ENCODE results near the gene DPP4. TPM values are rescaled to one million over a fixed set of nuclear protein-coding genes. Genes with fewer than 3 reads are reported as not detected.
"Not testable (repeated sequence)": the region's sequence is repeated elsewhere in the genome, so short reads cannot be mapped to it uniquely, and the experiment has no call there.

Gene DPP4
- total RNA-seq, 2 experiments from 2014 or later, result 29.9 to 30.7 TPM

DNA sequence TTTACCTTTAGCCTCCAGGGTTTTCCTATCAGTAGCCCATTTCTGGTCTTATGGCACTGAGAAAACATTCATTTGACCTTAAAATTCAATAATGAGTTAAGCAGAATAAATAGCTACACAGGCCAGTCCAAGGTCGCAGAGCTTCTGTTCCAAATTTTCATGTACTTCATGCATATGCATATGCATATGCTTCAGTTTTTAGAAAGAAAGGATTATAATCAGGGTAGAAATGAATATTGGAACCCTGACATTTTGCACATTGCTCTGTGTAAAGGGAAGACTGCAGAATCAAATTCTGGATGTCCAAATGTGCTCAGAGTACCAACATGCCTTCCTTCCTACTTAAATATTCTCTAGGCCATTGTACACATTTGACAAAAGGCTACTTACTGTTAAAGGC, 104.9 kb downstream of the DPP4 start:
- Mint-ChIP-seq H3K36me3 (no peaks in the 10 kb centered on the region), H3K27me3 (peaks cover 1% of the 10 kb centered on the region), H3K4me1 (ENCODE audit: low read depth) (peaks cover 25% of the 10 kb centered on the region), H3K27ac (no peak overlapping the region), H3K9me3 (peaks cover under 1% of the 10 kb centered on the region), H3K4me3 (no peak overlapping the region)
- CTCF ChIA-PET, result no interaction called here
- POLR2A ChIA-PET, result no interaction called here
- DNase-seq, result no peak
- intact Hi-C loops (cut with micrococcal nuclease), result no loop called here

GRCh38 chr2:161965994-161966393, 108.0 kb downstream of the DPP4 start:
- Mint-ChIP-seq H3K4me3 (no peak overlapping the region), H3K36me3 (no peaks in the 10 kb centered on the region), H3K9me3 (peaks cover 3% of the 10 kb centered on the region), H3K27ac (peak overlapping the region; percentile 28), H3K27me3 (peaks cover 1% of the 10 kb centered on the region), H3K4me1 (ENCODE audit: low read depth) (peaks cover 28% of the 10 kb centered on the region)
- intact Hi-C loops (cut with micrococcal nuclease), result loop anchor here (1.0 to 2.0 kb wide), 3 partner anchors 26 to 106 kb away; no protein-coding TSS in a partner anchor
- no peak for DNase-seq
- POLR2A ChIA-PET, result no interaction called here
- CTCF ChIA-PET, result interaction anchor here (1.5 kb wide), 1 partner anchor 26 kb away, joined by 5 read pairs; no protein-coding TSS in a partner anchor

DNA sequence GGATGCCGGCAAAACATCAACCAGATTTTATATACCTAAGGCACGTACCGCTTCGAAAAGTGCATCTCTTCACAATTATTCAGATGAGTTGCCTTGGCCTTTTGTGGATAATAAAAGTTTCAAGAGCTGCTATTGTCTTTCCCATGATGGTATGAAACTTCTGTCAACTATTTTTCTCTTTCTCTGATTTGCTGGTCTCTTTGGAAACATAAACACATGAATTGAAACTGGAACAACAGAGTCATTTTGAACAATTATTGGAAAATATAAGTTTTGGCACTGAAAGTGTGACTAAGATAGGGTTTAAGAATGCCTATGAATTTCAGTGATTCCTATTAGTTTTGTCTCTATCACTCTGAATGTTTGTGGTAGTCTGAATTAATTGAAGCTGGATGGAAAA, 109.9 kb downstream of the DPP4 start:
- Mint-ChIP-seq H3K36me3 (no peaks in the 10 kb centered on the region), H3K27me3 (peaks cover 1% of the 10 kb centered on the region), H3K27ac (peak overlapping the region; percentile 77), H3K9me3 (peaks cover 3% of the 10 kb centered on the region), H3K4me3 (no peak overlapping the region), H3K4me1 (ENCODE audit: low read depth) (peaks cover 28% of the 10 kb centered on the region)
- ChIA-PET CTCF (interaction anchor here (1.2 to 1.9 kb wide), 3 partner anchors 11 to 161 kb away, joined by 4 to 8 read pairs (median 5); no protein-coding TSS in a partner anchor), POLR2A (interaction anchor here (0.7 to 1.7 kb wide), 5 partner anchors 9 to 102 kb away, joined by 3 to 10 read pairs (median 3); no protein-coding TSS in a partner anchor)
- DNase-seq, result no peak
- intact Hi-C loops (cut with micrococcal nuclease), result loop anchor here (1.0 to 2.0 kb wide), 3 partner anchors 12 to 95 kb away; no protein-coding TSS in a partner anchor

- Mint-ChIP-seq H3K36me3 (no peaks in the 10 kb centered on the region), H3K27ac (no peak overlapping the region), H3K27me3 (no peaks in the 10 kb centered on the region), H3K4me3 (no peak overlapping the region), H3K9me3 (peaks cover 3% of the 10 kb centered on the region), H3K4me1 (ENCODE audit: low read depth) (peaks cover 29% of the 10 kb centered on the region)
- DNase-seq, result no peak
- CTCF ChIA-PET, result no interaction called here
- intact Hi-C loops (cut with micrococcal nuclease), result no loop called here
- POLR2A ChIA-PET, result no interaction called here
These were observed 111.9 kb downstream of the DPP4 start for GRCh38 chr2:161962160-161962559.

DNA sequence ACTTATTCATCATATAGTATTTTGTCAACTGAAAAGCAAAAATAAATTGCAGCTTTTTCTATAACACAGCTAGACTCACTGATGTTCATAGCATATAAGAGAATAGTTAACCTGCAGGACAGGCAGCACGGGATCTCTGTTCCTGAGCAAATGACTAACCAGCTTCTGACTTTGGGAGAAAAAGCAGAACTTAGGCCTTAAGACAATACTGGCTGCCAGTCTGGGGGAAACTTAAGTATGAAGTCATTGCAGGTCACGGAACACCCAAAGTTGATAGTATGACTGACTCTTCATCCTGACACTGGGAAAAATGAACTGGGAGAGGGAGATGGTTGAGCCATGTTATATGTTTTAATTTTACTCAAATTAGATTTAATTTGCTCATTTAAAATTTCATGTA, 113.0 kb downstream of the DPP4 start:
- intact Hi-C loops (cut with micrococcal nuclease), result no loop called here
- CTCF ChIA-PET, result interaction anchor here (0.6 to 1.1 kb wide), 2 partner anchors 76 to 161 kb away, joined by 3 read pairs; no protein-coding TSS in a partner anchor
- Mint-ChIP-seq H3K9me3 (peaks cover 3% of the 10 kb centered on the region), H3K4me1 (ENCODE audit: low read depth) (peaks cover 35% of the 10 kb centered on the region), H3K27me3 (no peaks in the 10 kb centered on the region), H3K4me3 (no peak overlapping the region), H3K36me3 (no peaks in the 10 kb centered on the region), H3K27ac (no peak overlapping the region)
- POLR2A ChIA-PET, result no interaction called here
- no peak for DNase-seq

DNA sequence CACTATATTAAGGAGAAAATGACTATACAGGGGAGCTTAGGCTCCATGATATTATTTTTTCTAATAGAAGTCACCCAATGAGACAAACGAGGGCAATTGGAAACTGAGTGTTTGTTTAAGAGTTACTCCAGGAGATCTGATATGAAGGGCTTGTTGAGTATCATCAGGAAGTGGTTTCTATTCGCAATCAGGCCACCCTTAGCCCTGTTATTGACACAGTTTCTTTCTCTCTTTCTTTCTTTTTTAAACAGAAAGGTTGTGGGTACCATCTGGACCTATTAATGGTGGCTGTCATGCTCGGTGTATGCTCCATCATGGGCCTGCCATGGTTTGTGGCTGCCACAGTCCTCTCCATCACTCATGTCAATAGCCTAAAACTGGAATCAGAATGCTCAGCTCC, 117.3 kb downstream of the DPP4 start:
- POLR2A ChIA-PET, result interaction anchor here (1.8 kb wide), 1 partner anchor 36 kb away, joined by 5 read pairs; no protein-coding TSS in a partner anchor
- peaks cover 52% of the 10 kb centered on the region for H3K4me1 Mint-ChIP-seq (ENCODE audit: low read depth)
- H3K9me3 Mint-ChIP-seq, result no peaks in the 10 kb centered on the region
- no peaks in the 10 kb centered on the region for H3K36me3 Mint-ChIP-seq
- no peaks in the 10 kb centered on the region for H3K27me3 Mint-ChIP-seq
- DNase-seq, result no peak
- CTCF ChIA-PET, result no interaction called here
- intact Hi-C loops (cut with micrococcal nuclease), result loop anchor here (10.0 kb wide), 1 partner anchor 1472 kb away; no protein-coding TSS in a partner anchor
- H3K27ac Mint-ChIP-seq, result peak overlapping the region; percentile 83
- H3K4me3 Mint-ChIP-seq, result no peak overlapping the region

DNA sequence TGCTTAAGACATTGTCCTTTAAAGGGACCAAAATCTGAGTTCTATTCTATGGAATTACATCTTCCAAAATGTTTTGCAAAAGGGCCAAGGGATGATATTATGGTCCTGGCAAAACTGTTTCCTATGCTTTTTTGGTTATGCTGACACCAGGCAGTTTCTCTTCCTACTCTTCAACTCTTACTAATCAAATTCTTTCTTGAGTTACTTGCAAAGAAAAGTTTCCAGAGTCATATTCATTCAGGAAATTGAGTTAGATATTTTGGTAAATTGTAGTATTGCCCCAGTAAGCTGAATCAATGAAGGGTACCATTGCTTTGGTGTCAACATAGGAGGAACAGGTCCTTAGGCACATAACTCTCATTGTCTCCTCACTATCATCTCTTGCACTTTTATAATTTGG, 118.8 kb downstream of the DPP4 start:
- no peak overlapping the region for H3K4me3 Mint-ChIP-seq
- intact Hi-C loops (cut with micrococcal nuclease), result loop anchor here (1.0 to 10.0 kb wide), 3 partner anchors 37 to 1470 kb away; no protein-coding TSS in a partner anchor
- ChIA-PET CTCF (interaction anchor here (0.8 to 1.2 kb wide), 3 partner anchors 8 to 24 kb away, joined by 3 to 4 read pairs (median 3); no protein-coding TSS in a partner anchor), POLR2A (interaction anchor here (1.9 kb wide), 1 partner anchor 9 kb away, joined by 6 read pairs; no protein-coding TSS in a partner anchor)
- H3K27me3 Mint-ChIP-seq, result no peaks in the 10 kb centered on the region
- H3K27ac Mint-ChIP-seq, result peak overlapping the region; percentile 53
- no peaks in the 10 kb centered on the region for H3K36me3 Mint-ChIP-seq
- H3K9me3 Mint-ChIP-seq, result no peaks in the 10 kb centered on the region
- DNase-seq, result no peak
- peaks cover 56% of the 10 kb centered on the region for H3K4me1 Mint-ChIP-seq (ENCODE audit: low read depth)

GRCh38 chr2:161954103-161954502, 119.9 kb downstream of the DPP4 start:
- H3K27ac Mint-ChIP-seq, result peak overlapping the region; percentile 83
- no peaks in the 10 kb centered on the region for H3K27me3 Mint-ChIP-seq
- H3K9me3 Mint-ChIP-seq, result no peaks in the 10 kb centered on the region
- DNase-seq, result no peak
- peaks cover 56% of the 10 kb centered on the region for H3K4me1 Mint-ChIP-seq (ENCODE audit: low read depth)
- CTCF ChIA-PET, result interaction anchor here (0.8 to 2.7 kb wide), 7 partner anchors 10 to 385 kb away, joined by 3 to 14 read pairs (median 8); no protein-coding TSS in a partner anchor
- POLR2A ChIA-PET, result interaction anchor here (0.6 to 2.1 kb wide), 5 partner anchors 10 to 102 kb away, joined by 3 to 10 read pairs (median 6); no protein-coding TSS in a partner anchor
- H3K4me3 Mint-ChIP-seq, result no peak overlapping the region
- intact Hi-C loops (cut with micrococcal nuclease), result loop anchor here (5.0 to 10.0 kb wide), 2 partner anchors 532 to 1469 kb away; no protein-coding TSS in a partner anchor
- H3K36me3 Mint-ChIP-seq, result no peaks in the 10 kb centered on the region

- CTCF ChIA-PET, result interaction anchor here (1.1 to 2.7 kb wide), 8 partner anchors 11 to 367 kb away, joined by 3 to 14 read pairs (median 8); partner anchors contain the start of gene DPP4
- Mint-ChIP-seq H3K27ac (peak overlapping the region; percentile 83), H3K4me1 (ENCODE audit: low read depth) (peaks cover 54% of the 10 kb centered on the region)
- POLR2A ChIA-PET, result interaction anchor here (1.7 to 2.1 kb wide), 2 partner anchors 11 to 58 kb away, joined by 8 to 10 read pairs; no protein-coding TSS in a partner anchor
- intact Hi-C loops (cut with micrococcal nuclease), result loop anchor here (1.0 to 10.0 kb wide), 8 partner anchors 58 to 1469 kb away; partner anchors contain the start of genes IFIH1 and PSMD14
- H3K27me3 Mint-ChIP-seq, DNase-seq, H3K9me3 Mint-ChIP-seq, H3K36me3 Mint-ChIP-seq, H3K4me3 Mint-ChIP-seq: not testable (repeated sequence)
These were observed 120.6 kb downstream of the DPP4 start for GRCh38 chr2:161953367-161953766.

DNA sequence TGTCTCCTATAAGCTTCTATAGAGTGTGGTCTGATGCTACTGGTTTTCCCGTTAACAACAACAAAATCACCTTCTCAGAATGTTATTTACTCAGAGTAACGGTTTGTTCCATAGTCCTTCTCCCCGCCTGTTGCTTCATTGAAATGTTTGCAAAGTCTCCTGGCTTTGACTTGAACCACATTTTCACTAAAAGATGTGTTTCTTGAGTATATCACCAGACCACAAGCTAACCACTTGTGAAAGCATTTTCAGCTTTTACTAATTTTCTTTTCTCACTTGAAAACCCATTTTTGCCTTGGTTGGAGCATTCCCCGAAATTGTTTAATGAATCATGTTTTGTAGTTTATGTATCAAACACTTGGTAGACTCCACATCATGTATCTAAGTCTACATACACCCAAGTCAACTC, 121.2 kb downstream of the DPP4 start:
- no peak for DNase-seq
- H3K27ac Mint-ChIP-seq, result peak overlapping the region; percentile 83
- no peaks in the 10 kb centered on the region for H3K27me3 Mint-ChIP-seq
- H3K4me3 Mint-ChIP-seq, result no peak overlapping the region
- peaks cover 53% of the 10 kb centered on the region for H3K4me1 Mint-ChIP-seq (ENCODE audit: low read depth)
- H3K36me3 Mint-ChIP-seq, result no peaks in the 10 kb centered on the region
- intact Hi-C loops (cut with micrococcal nuclease), result loop anchor here (1.0 to 10.0 kb wide), 11 partner anchors 12 to 1468 kb away; partner anchors contain the start of genes IFIH1 and PSMD14
- CTCF ChIA-PET, result interaction anchor here (1.1 to 2.7 kb wide), 8 partner anchors 11 to 366 kb away, joined by 3 to 14 read pairs (median 8); partner anchors contain the start of gene DPP4
- POLR2A ChIA-PET, result interaction anchor here (1.3 to 2.1 kb wide), 3 partner anchors 11 to 59 kb away, joined by 3 to 10 read pairs (median 8); no protein-coding TSS in a partner anchor
- H3K9me3 Mint-ChIP-seq, result no peaks in the 10 kb centered on the region

DNA sequence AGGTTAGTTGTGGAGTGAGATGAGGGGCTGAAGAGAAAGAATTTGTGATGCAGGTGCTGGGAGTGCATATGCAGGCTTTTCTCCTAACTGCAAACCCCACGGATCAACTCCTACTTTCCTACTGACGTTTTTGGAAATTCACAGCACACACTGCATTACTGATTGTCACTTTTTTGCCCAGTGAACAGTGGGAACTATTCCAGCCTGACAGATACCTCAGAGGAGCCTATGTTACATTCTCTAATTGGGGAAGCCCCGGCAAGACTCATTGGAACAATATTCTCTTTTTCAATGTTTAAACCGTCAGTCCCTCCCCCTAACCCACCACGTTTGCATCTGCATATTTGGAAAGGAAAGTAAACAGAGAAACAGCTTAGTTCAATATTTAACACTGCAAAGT, 126.2 kb downstream of the DPP4 start:
- H3K9me3 Mint-ChIP-seq, result no peaks in the 10 kb centered on the region
- CTCF ChIA-PET, result interaction anchor here (0.8 to 4.6 kb wide), 4 partner anchors 30 to 366 kb away, joined by 4 to 116 read pairs (median 11); no protein-coding TSS in a partner anchor
- peaks cover 16% of the 10 kb centered on the region for H3K4me1 Mint-ChIP-seq (ENCODE audit: low read depth)
- POLR2A ChIA-PET, result no interaction called here
- H3K27ac Mint-ChIP-seq, result no peak overlapping the region
- intact Hi-C loops (cut with micrococcal nuclease), result no loop called here
- no peak overlapping the region for H3K4me3 Mint-ChIP-seq
- H3K36me3 Mint-ChIP-seq, result no peaks in the 10 kb centered on the region
- DNase-seq, result no peak
- no peaks in the 10 kb centered on the region for H3K27me3 Mint-ChIP-seq

- ChIA-PET CTCF (interaction anchor here (0.6 to 4.6 kb wide), 21 partner anchors 13 to 723 kb away, joined by 3 to 116 read pairs (median 3); no protein-coding TSS in a partner anchor), POLR2A (no interaction called here)
- H3K4me3 Mint-ChIP-seq, result no peak overlapping the region
- DNase-seq, result no peak
- intact Hi-C loops (cut with micrococcal nuclease), result no loop called here
- no peak overlapping the region for H3K27ac Mint-ChIP-seq
- H3K27me3 Mint-ChIP-seq, result no peaks in the 10 kb centered on the region
- H3K4me1 Mint-ChIP-seq (ENCODE audit: low read depth), result peaks cover 11% of the 10 kb centered on the region
- no peaks in the 10 kb centered on the region for H3K36me3 Mint-ChIP-seq
- H3K9me3 Mint-ChIP-seq, result no peaks in the 10 kb centered on the region
These were observed 126.6 kb downstream of the DPP4 start for GRCh38 chr2:161947406-161947805.

Measured in activated CD4-positive, alpha-beta memory T cell treated with anti-CD3 and anti-CD28 coated beads for 36 hours (primary cell).